Activated naive CD8-positive, alpha-beta T cell treated with anti-CD3 and anti-CD28 coated beads, Interleukin-2, amount 50 U/mL, for 24 hours (primary cell): ENCODE measurements around the gene NOD1.

Experiments used
- ATAC-seq: fragments of 150-1000 bp; cut with Tn5 transposase; one replicate; pipeline ENCODE4 v1.10.0; 2021
- DNase-seq: peaks from one replicate; pipeline ENCODE4 v3.0.0; 2021
- H3K27ac Mint-ChIP-seq: one replicate; pipeline ENCODE4 v1.8.0; 2021; ENCODE audit warnings: mild to moderate bottlenecking, mixed read lengths
- H3K27me3 Mint-ChIP-seq: one replicate; pipeline ENCODE4 v1.8.0; 2021; ENCODE audit warnings: mixed read lengths
- H3K36me3 Mint-ChIP-seq: one replicate; pipeline ENCODE4 v1.8.0; 2021; ENCODE audit warnings: low read depth, mixed read lengths
- H3K4me1 Mint-ChIP-seq: one replicate; pipeline ENCODE4 v1.8.0; 2021; ENCODE audit warnings: mixed read lengths
- H3K4me3 Mint-ChIP-seq: one replicate; pipeline ENCODE4 v1.8.0; 2021; ENCODE audit warnings: mild to moderate bottlenecking, moderate library complexity, mixed read lengths
- H3K9me3 Mint-ChIP-seq: one replicate; pipeline ENCODE4 v1.8.0; 2021; ENCODE audit warnings: mixed read lengths

NOD1 gene

GRCh38 chr7:30469303-30469702 is 9.3 kb downstream of the NOD1 start:
- DNase-seq, result no peak
- Mint-ChIP-seq H3K4me3 (no peak overlapping the region), H3K9me3 (peaks cover 4% of the 10 kb centered on the region), H3K27me3 (no peaks in the 10 kb centered on the region), H3K4me1 (peaks cover 92% of the 10 kb centered on the region), H3K27ac (no peak overlapping the region), H3K36me3 (peaks cover 4% of the 10 kb centered on the region)
- ATAC-seq, result no peak

DNA sequence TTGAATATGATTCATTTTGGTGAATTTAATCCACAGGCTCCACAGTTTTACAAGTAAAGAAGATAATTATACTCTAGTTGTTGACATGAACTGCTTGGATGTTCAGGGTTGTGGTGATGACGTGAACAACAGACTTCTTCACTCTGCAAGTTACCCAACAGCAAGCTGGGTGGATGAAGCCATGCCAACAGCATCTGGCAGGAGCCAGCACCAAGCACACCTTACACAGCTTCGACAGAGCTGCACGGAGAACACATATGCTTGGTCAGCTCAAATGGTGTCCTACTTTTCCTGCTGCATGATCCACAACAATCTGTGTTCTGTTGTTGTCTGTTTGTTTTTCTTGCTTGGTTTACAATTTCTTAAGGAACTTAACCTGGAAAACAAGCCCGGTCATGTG is 9.8 kb downstream of the NOD1 start:
- no peak for DNase-seq
- no peaks in the 10 kb centered on the region for H3K27me3 Mint-ChIP-seq
- peaks cover under 1% of the 10 kb centered on the region for H3K36me3 Mint-ChIP-seq
- H3K4me1 Mint-ChIP-seq, result peaks cover 88% of the 10 kb centered on the region
- peaks cover 4% of the 10 kb centered on the region for H3K9me3 Mint-ChIP-seq
- no peak overlapping the region for H3K27ac Mint-ChIP-seq
- ATAC-seq, result no peak
- H3K4me3 Mint-ChIP-seq, result no peak overlapping the region

DNA sequence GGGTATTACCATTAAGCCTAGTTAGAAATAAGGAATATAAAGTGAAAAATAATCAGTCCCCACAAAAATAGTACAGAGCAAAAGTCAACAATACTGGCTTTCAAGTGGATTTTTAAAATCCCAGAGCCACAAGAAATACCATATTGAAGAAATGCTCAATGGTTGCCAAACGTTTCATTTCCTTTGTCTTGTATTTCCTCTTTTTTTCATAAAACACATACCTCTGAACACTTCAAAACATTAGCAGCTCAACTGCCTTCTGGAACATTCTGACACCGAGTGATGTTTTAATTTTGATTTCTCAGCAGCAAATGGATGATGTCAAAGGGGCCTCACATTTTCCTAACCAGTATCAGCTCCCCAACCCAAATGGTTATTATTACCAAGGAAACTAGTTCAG is 10.5 kb downstream of the NOD1 start:
- Mint-ChIP-seq H3K27me3 (no peaks in the 10 kb centered on the region), H3K4me3 (no peak overlapping the region), H3K4me1 (peaks cover 84% of the 10 kb centered on the region), H3K9me3 (peaks cover 4% of the 10 kb centered on the region), H3K27ac (no peak overlapping the region), H3K36me3 (peaks cover 2% of the 10 kb centered on the region)
- DNase-seq (no peak), ATAC-seq (no peak)

DNA sequence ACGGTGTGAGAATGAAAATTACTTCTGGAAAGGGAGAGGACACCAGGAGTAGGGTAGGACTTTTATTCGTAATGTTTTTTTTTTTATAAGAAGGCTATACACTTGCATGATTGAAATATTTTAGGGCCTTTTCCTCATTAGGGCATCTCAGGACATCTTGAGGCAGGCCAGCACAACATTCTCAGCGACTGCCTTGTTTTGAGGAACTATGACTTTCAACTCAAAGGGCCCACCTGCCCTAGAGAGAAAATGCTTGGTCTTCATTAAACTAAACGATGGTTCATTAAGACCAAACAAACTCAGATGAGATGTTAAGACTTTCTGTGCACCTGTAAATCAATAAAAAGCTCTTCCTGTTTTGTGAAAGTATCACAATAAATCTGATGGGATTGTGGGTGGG is 11.3 kb downstream of the NOD1 start:
- no peaks in the 10 kb centered on the region for H3K27me3 Mint-ChIP-seq
- H3K9me3 Mint-ChIP-seq, result peaks cover 2% of the 10 kb centered on the region
- H3K36me3 Mint-ChIP-seq, result peaks cover 2% of the 10 kb centered on the region
- no peak for ATAC-seq
- no peak overlapping the region for H3K27ac Mint-ChIP-seq
- no peak for DNase-seq
- no peak overlapping the region for H3K4me3 Mint-ChIP-seq
- H3K4me1 Mint-ChIP-seq, result peaks cover 77% of the 10 kb centered on the region

- Mint-ChIP-seq H3K4me1 (peaks cover 67% of the 10 kb centered on the region), H3K9me3 (no peaks in the 10 kb centered on the region), H3K27me3 (no peaks in the 10 kb centered on the region), H3K27ac (no peak overlapping the region), H3K36me3 (peaks cover 2% of the 10 kb centered on the region), H3K4me3 (no peak overlapping the region)
- no peak for ATAC-seq
- no peak for DNase-seq
Measured at GRCh38 chr7:30466266-30466665, 12.3 kb downstream of the NOD1 start.

DNA sequence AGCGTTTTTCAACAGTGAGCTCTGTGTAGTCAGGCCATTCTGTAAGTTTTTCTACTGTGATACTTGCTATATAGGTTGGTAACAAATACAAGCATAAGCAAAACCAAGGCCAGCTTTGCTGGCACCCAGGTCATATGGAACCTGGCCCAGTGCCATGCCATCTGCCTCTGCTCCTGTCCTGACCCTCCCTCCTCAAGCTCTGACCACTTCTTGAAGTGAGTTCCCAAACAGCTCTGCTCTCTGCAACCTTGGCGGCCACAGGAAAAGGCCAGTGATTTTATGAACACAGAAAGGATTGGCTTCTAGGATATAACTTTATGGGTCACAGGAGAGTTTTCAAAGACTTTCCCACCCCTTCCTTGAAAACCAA is 12.8 kb downstream of the NOD1 start:
- H3K36me3 Mint-ChIP-seq, result peaks cover 2% of the 10 kb centered on the region
- DNase-seq, result no peak
- no peaks in the 10 kb centered on the region for H3K9me3 Mint-ChIP-seq
- ATAC-seq, result no peak
- peaks cover 62% of the 10 kb centered on the region for H3K4me1 Mint-ChIP-seq
- no peaks in the 10 kb centered on the region for H3K27me3 Mint-ChIP-seq
- H3K27ac Mint-ChIP-seq, result no peak overlapping the region
- H3K4me3 Mint-ChIP-seq, result no peak overlapping the region

DNA sequence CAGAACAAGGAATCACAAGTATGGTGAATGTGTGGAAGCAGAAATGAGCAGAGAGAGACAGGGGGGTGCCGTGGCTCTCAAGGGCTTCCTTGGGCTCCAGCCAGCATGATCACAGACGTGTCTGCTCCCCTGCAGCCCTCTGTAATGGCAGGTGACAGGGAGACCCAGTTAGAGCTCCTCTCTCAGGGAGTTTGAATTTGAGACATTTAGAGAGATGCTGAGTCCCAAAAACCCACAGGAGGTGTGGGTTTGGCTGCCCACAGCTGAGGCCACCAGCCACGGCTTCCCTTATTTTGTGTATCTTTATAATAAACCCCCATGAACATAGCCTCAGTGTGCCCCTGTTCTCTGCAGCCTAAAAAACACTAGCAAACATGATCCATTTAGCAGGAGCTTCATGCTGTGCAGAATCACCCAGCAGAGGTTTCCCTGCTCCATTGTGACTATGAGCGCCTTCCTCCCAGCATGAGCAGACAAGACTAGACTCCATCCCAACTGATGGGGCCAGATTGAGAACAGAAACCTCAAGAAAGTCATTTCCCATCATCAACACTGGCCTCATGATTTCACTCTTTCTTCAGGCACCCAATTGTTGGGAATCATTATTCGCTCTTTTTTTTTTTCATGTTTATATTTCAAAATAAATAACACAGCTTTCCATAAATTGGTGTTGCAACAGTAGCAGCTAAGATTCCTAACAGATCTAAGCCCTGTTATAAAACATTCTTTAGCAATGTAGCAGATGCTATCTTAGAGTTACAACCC is 13.4 kb downstream of the NOD1 start:
- H3K9me3 Mint-ChIP-seq, result no peaks in the 10 kb centered on the region
- H3K4me1 Mint-ChIP-seq, result peaks cover 56% of the 10 kb centered on the region
- peaks cover 2% of the 10 kb centered on the region for H3K36me3 Mint-ChIP-seq
- H3K27me3 Mint-ChIP-seq, result no peaks in the 10 kb centered on the region
- no peak for ATAC-seq
- no peak for DNase-seq
- H3K4me3 Mint-ChIP-seq, result no peak overlapping the region
- H3K27ac Mint-ChIP-seq, result no peak overlapping the region

GRCh38 chr7:30464231-30464671 is 14.3 kb downstream of the NOD1 start:
- Mint-ChIP-seq H3K36me3 (peaks cover 5% of the 10 kb centered on the region), H3K4me3 (no peak overlapping the region), H3K27ac (no peak overlapping the region), H3K4me1 (peaks cover 50% of the 10 kb centered on the region), H3K27me3 (no peaks in the 10 kb centered on the region), H3K9me3 (no peaks in the 10 kb centered on the region)
- peak; percentile 43 for ATAC-seq
- no peak for DNase-seq

DNA sequence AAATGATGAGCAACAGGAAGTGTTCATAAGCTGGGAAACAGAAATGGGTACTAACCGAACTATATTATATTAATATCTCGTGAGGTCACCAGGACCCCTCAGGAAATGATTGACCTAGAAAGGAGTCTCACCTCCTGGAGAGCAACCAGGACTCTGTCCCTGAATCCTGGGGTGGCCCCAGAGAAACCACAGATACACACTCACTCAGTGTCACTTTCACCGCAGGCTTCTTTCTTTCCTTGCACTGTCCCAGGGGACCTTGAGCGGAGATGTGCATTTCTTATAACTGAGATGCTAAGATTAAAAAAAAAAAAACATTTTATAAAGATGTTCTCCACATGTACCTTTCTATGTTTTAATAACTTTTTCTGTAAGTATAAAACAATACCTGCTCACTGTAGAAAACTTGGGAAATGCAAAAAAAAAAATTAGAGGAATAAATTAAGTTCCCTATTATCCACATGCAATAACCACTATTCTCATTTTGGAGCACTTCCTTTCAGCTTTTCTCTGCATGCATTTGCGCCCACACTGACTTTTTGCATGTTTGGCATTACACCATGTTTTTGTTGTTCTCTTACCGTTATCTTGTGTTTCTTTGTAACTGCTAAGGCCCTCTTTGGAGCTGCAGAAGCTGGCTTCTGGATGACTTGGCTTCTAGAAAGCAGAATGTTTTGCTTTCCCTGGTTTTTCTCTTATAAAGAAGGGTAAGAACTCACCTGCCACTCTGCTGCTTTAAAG is 15.0 kb downstream of the NOD1 start:
- DNase-seq (no peak), ATAC-seq (no peak)
- H3K4me3 Mint-ChIP-seq, result no peak overlapping the region
- H3K27ac Mint-ChIP-seq, result no peak overlapping the region
- H3K4me1 Mint-ChIP-seq, result peaks cover 43% of the 10 kb centered on the region
- H3K27me3 Mint-ChIP-seq, result no peaks in the 10 kb centered on the region
- peaks cover 5% of the 10 kb centered on the region for H3K36me3 Mint-ChIP-seq
- H3K9me3 Mint-ChIP-seq, result no peaks in the 10 kb centered on the region

GRCh38 chr7:30462179-30462578 is 16.4 kb downstream of the NOD1 start:
- Mint-ChIP-seq H3K27me3 (no peaks in the 10 kb centered on the region), H3K9me3 (no peaks in the 10 kb centered on the region), H3K36me3 (peaks cover 5% of the 10 kb centered on the region), H3K27ac (no peak overlapping the region), H3K4me1 (peaks cover 31% of the 10 kb centered on the region), H3K4me3 (no peak overlapping the region)
- DNase-seq (no peak), ATAC-seq (peak; percentile 34)

GRCh38 chr7:30460246-30460633 is 18.3 kb downstream of the NOD1 start:
- ATAC-seq (no peak), DNase-seq (no peak)
- Mint-ChIP-seq H3K9me3 (no peaks in the 10 kb centered on the region), H3K27ac (no peak overlapping the region), H3K27me3 (no peaks in the 10 kb centered on the region), H3K4me1 (peaks cover 14% of the 10 kb centered on the region), H3K4me3 (no peak overlapping the region), H3K36me3 (peaks cover 5% of the 10 kb centered on the region)

DNA sequence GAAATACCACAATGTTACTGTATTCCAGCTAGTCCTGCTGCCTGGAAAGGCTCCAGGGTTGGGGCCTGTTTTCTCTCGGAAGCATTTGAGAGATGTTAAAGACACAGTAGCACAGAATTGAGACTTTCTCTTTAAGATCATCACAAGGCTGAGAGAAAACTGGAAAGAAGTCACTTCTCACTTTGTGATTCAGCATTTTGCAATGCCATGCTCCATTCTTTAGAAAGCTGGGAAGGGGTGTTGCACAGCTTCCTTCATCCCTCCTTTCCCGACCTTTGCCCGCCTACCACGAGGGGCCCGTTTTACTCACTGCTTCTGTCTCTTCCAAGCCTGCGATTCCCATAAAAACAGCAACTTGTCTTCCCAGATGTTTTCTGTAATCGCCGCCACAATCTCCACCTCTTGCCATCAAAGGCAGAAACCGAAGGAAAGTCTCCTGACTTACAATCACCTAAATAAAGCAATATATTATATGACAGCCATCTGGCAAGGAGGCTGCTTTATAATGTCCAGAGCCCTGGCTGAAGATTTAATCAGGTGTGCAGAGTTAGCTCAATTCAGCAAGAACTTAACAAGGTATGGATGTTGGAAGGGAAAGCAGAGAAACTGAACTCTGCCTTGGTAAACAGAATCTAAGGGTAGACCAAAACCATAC is 18.9 kb downstream of the NOD1 start:
- H3K4me3 Mint-ChIP-seq, result no peak overlapping the region
- no peak overlapping the region for H3K27ac Mint-ChIP-seq
- no peak for DNase-seq
- ATAC-seq, result no peak
- peaks cover 9% of the 10 kb centered on the region for H3K4me1 Mint-ChIP-seq
- H3K36me3 Mint-ChIP-seq, result peaks cover 5% of the 10 kb centered on the region
- no peaks in the 10 kb centered on the region for H3K9me3 Mint-ChIP-seq
- H3K27me3 Mint-ChIP-seq, result no peaks in the 10 kb centered on the region

DNA sequence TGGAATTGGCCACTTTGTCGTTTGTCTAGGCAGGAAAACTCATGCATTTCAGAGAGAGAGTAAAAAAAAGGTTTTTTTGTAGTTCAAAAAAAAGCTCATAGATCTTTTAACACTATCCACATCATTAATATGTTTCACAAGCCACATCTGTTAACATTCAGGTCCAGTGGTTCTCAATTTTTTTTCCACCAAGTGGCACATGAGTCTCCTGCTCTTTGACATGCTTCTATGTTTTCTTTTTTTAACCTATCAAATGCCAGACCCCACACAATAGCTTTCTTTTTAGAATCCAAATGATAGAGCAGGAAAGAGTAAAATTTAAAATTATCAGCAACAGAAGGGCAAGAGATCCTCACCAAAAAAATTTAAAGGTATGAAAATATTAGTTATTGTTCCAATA is 20.3 kb downstream of the NOD1 start:
- ATAC-seq (no peak), DNase-seq (no peak)
- H3K36me3 Mint-ChIP-seq, result peaks cover 3% of the 10 kb centered on the region
- no peaks in the 10 kb centered on the region for H3K27me3 Mint-ChIP-seq
- H3K4me1 Mint-ChIP-seq, result peaks cover 3% of the 10 kb centered on the region
- H3K27ac Mint-ChIP-seq, result no peak overlapping the region
- no peak overlapping the region for H3K4me3 Mint-ChIP-seq
- no peaks in the 10 kb centered on the region for H3K9me3 Mint-ChIP-seq

- Mint-ChIP-seq H3K36me3 (no peaks in the 10 kb centered on the region), H3K27ac (no peak overlapping the region), H3K9me3 (no peaks in the 10 kb centered on the region), H3K4me1 (no peaks in the 10 kb centered on the region), H3K27me3 (no peaks in the 10 kb centered on the region), H3K4me3 (no peak overlapping the region)
- ATAC-seq, result no peak
- DNase-seq, result no peak
Measured at GRCh38 chr7:30453921-30454320, 24.7 kb downstream of the NOD1 start.

- Mint-ChIP-seq H3K27ac (no peak overlapping the region), H3K36me3 (no peaks in the 10 kb centered on the region), H3K4me3 (no peak overlapping the region), H3K9me3 (no peaks in the 10 kb centered on the region), H3K4me1 (no peaks in the 10 kb centered on the region), H3K27me3 (no peaks in the 10 kb centered on the region)
- ATAC-seq (no peak), DNase-seq (no peak)
Measured at GRCh38 chr7:30453016-30453415, 25.6 kb downstream of the NOD1 start.
